HL-60 (cell line): ENCODE measurements around the gene RBM33.

ENCODE experiments used
- DNase-seq, 2 experiments: peaks; one replicate each; pipeline ENCODE4 v3.0.0-alpha.2; 2010 to 2020; ENCODE audit warnings: low read depth in 1 of 2, low spot score in 1 of 2
- H3K27ac ChIP-seq: fragments of 250-450 bp; sonication (Bioruptor Pico); replicated peaks from 2 replicates; pipeline ENCODE4 v1.5.1; 2020; ENCODE audit warnings: mild to moderate bottlenecking, moderate library complexity
- H3K27me3 ChIP-seq: fragments of 250-450 bp; sonication (Bioruptor Pico); 2 replicates; pipeline ENCODE4 v1.5.1; 2021; ENCODE audit warnings: mild to moderate bottlenecking, moderate library complexity; ENCODE audit not compliant: insufficient read depth, poor library complexity, severe bottlenecking
- H3K4me3 ChIP-seq: replicated peaks from 2 replicates; pipeline ENCODE4 v1.5.1; 2011; ENCODE audit warnings: mild to moderate bottlenecking, control low read depth, low read length; ENCODE audit not compliant: insufficient read depth
- GABPA ChIP-seq: IDR thresholded peaks from 2 replicates; pipeline ENCODE4 v1.6.1; 2012; ENCODE audit warnings: low read depth
- POLR2AphosphoS5 ChIP-seq: IDR thresholded peaks from 2 replicates; pipeline ENCODE4 v1.6.1; 2012; ENCODE audit warnings: low read depth
- SPI1 ChIP-seq: IDR thresholded peaks from 2 replicates; pipeline ENCODE4 v1.6.1; 2012; ENCODE audit warnings: low read depth, mild to moderate bottlenecking, borderline replicate concordance
- TF ChIP-seq, protein P1 (sequence below): IDR thresholded peaks from 2 replicates; pipeline ENCODE4 v1.6.1; 2012; ENCODE audit warnings: low read depth; ENCODE audit not compliant: insufficient replicate concordance
- TF ChIP-seq, protein P2 (sequence below): IDR thresholded peaks from one replicate; pipeline ENCODE4 v1.5.1; 2011; ENCODE audit warnings: low read length, control low read depth, inconsistent platforms; ENCODE audit not compliant: insufficient read depth

Gene RBM33

DNA sequence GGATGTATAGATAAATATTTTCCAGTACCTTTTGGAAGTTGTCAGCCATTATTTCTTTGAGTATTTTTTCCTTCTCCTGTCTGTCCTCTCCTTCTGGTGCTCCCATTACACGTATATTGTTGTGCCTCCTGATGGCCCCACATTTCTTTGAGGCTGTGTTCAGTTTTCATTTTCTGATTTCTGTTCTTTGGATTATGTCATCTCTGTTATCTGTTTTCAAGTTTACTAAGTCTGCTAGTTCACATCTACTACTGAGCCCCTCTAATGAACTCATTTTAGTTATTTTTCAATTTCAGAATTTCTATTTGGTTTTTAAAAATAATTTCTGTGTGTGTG, 16.3 kb downstream of the RBM33 start:
- no peak overlapping the region for H3K27ac ChIP-seq
- H3K27me3 ChIP-seq, result no peaks in the 10 kb centered on the region
- no peak for DNase-seq
- TF ChIP-seq POLR2AphosphoS5 (no peak), SPI1 (no peak), GABPA (no peak)
- TF ChIP-seq, protein P1, sequence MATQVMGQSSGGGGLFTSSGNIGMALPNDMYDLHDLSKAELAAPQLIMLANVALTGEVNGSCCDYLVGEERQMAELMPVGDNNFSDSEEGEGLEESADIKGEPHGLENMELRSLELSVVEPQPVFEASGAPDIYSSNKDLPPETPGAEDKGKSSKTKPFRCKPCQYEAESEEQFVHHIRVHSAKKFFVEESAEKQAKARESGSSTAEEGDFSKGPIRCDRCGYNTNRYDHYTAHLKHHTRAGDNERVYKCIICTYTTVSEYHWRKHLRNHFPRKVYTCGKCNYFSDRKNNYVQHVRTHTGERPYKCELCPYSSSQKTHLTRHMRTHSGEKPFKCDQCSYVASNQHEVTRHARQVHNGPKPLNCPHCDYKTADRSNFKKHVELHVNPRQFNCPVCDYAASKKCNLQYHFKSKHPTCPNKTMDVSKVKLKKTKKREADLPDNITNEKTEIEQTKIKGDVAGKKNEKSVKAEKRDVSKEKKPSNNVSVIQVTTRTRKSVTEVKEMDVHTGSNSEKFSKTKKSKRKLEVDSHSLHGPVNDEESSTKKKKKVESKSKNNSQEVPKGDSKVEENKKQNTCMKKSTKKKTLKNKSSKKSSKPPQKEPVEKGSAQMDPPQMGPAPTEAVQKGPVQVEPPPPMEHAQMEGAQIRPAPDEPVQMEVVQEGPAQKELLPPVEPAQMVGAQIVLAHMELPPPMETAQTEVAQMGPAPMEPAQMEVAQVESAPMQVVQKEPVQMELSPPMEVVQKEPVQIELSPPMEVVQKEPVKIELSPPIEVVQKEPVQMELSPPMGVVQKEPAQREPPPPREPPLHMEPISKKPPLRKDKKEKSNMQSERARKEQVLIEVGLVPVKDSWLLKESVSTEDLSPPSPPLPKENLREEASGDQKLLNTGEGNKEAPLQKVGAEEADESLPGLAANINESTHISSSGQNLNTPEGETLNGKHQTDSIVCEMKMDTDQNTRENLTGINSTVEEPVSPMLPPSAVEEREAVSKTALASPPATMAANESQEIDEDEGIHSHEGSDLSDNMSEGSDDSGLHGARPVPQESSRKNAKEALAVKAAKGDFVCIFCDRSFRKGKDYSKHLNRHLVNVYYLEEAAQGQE, result no peak
- TF ChIP-seq, protein P2, sequence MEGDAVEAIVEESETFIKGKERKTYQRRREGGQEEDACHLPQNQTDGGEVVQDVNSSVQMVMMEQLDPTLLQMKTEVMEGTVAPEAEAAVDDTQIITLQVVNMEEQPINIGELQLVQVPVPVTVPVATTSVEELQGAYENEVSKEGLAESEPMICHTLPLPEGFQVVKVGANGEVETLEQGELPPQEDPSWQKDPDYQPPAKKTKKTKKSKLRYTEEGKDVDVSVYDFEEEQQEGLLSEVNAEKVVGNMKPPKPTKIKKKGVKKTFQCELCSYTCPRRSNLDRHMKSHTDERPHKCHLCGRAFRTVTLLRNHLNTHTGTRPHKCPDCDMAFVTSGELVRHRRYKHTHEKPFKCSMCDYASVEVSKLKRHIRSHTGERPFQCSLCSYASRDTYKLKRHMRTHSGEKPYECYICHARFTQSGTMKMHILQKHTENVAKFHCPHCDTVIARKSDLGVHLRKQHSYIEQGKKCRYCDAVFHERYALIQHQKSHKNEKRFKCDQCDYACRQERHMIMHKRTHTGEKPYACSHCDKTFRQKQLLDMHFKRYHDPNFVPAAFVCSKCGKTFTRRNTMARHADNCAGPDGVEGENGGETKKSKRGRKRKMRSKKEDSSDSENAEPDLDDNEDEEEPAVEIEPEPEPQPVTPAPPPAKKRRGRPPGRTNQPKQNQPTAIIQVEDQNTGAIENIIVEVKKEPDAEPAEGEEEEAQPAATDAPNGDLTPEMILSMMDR, result no peak
- H3K4me3 ChIP-seq, result no peak overlapping the region

DNA sequence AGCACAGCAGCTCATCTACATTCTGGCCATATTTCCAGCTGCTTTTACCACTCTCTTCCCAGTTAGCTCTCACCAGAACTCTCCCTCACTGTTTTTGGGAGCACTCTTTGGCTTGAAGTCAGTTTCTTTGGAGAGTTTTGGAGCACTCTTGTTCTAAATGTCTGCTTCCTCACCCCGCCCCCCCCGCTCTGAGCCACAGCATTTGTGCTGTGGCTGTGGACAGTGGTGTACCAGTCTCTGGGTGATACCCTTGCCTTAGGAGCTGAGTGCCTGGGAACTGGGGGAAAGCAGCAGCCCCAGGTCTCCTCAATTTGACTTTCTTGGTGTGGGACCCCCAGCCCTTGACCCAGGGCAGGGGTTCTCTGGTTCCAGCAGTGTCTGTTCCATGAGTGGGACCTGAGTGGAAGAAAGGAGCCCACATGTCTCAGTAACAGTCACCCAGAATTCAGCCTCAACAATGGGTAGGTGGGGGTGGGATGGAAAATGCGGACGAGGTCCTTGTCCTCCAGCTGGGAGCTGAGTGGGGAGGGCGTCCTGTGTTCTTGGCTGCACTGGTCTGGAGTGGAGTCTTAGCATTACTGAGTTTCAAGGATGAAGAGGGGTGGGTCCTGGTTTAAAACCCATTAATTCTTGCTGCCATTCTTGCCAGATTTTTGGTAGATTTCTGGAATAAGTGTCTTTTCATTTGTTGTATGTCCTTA, 18.0 kb downstream of the RBM33 start:
- no peak overlapping the region for H3K4me3 ChIP-seq
- TF ChIP-seq, protein P1, result no peak
- TF ChIP-seq GABPA (no peak), POLR2AphosphoS5 (no peak), SPI1 (no peak)
- TF ChIP-seq, protein P2, result no peak
- no peak overlapping the region for H3K27ac ChIP-seq
- no peak for DNase-seq
- no peaks in the 10 kb centered on the region for H3K27me3 ChIP-seq

DNA sequence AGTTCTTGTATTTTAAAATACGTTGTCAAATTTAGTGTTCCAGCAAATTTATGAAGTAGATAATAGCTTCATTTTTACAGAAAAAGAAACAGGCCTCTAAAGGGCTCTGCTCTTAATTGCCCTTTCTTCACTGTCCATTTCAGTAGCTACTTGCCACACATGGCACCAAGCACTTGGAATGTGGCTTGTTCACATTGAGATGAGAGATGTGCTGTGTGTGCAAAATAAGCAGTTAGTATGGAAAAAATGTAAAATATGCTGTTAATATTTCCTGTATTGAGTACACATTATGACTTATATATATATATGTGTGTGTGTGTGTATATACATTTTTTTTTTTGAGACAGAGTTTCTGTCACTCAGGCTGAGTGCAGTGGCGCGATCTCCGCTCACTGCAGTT, 19.5 kb downstream of the RBM33 start:
- TF ChIP-seq, protein P1, result no peak
- TF ChIP-seq POLR2AphosphoS5 (no peak), SPI1 (no peak), GABPA (no peak)
- TF ChIP-seq, protein P2, result no peak
- H3K4me3 ChIP-seq, result no peak overlapping the region

More for the DNA sequence above, 19.5 kb downstream of the RBM33 start:
- Histone ChIP-seq H3K27me3 (no peaks in the 10 kb centered on the region), H3K27ac (no peak overlapping the region)
- no peak for DNase-seq
